Testis (tissue), 3 donors: ENCODE results near the gene RASSF3. TPM values are rescaled to one million over a fixed set of nuclear protein-coding genes. Genes with fewer than 3 reads are reported as not detected.

Source experiments
- DNase-seq: peaks from one replicate; pipeline ENCODE4 v3.0.0-alpha.2; 2019
- H3K27ac ChIP-seq, 2 donors: fragments of 200-600 bp; sonication (generic); one replicate each; pipeline ENCODE4 v1.5.1; 2019
- H3K27me3 ChIP-seq: fragments of 200-600 bp; sonication (generic); one replicate; pipeline ENCODE4 v1.5.1; 2019
- H3K36me3 ChIP-seq: fragments of 200-600 bp; sonication (generic); one replicate; pipeline ENCODE4 v1.5.1; 2017; ENCODE audit warnings: low read depth; ENCODE audit errors: missing control alignments
- H3K4me1 ChIP-seq: fragments of 200-600 bp; sonication (generic); one replicate; pipeline ENCODE4 v1.5.1; 2019
- H3K4me3 ChIP-seq, 2 donors: fragments of 200-600 bp; sonication (generic); one replicate each; pipeline ENCODE4 v1.5.1; 2017 to 2019
- H3K9me3 ChIP-seq: fragments of 200-600 bp; sonication (generic); one replicate; pipeline ENCODE4 v1.5.1; 2017
- CTCF ChIP-seq, 3 experiments: fragments of 450-650 bp in 2 of 3; fragments of 200-600 bp in 1 of 3; sonication (generic) in 1 of 3; IDR thresholded peaks; one replicate each; pipeline ENCODE4 v1.5.1; 2016 to 2019; ENCODE audit warnings: antibody characterized with exemption in 3 of 3, mild to moderate bottlenecking in 2 of 3, moderate library complexity in 1 of 3
- POLR2A ChIP-seq: fragments of 450-650 bp; IDR thresholded peaks from one replicate; pipeline ENCODE4 v1.6.1; 2017; ENCODE audit warnings: antibody characterized with exemption, mild to moderate bottlenecking, moderate library complexity
- WGBS, 2 donors: methylation state at CpG; one replicate each; pipeline ENCODE4 v1.1.5; 2018; 5-methylcytosine and 5-hydroxymethylcytosine counted together
- intact Hi-C: fragments of 100-400 bp; cut with DNase I; formaldehyde crosslinking; loops from one replicate; pipeline ENCODE4 v1.15.1; 2023; ENCODE audit warnings: low total_unique reads
- polyA plus RNA-seq: library from polyadenylated mRNA; stranded (reverse); fragments of 350-450 nt; fragmentation: Illumina TruSeq; extraction: RNeasy Lipid Tissue Mini Kit (QIAGEN cat#74804); gene quantifications from one replicate; pipeline ENCODE4 v1.2.3, GENCODE V29; 2014; ENCODE audit warnings: low read depth, low replicate concordance; ENCODE audit not compliant: insufficient read depth
- total RNA-seq, 2 donors: library from RNA; depleted of rRNA; stranded (reverse); fragments of >200 nt; gene quantifications; one replicate each; pipeline ENCODE4 v1.2.3, GENCODE V29; 2016

RASSF3 gene
- total and polyA plus RNA-seq, 3 donors from 2014 or later = 20.3 to 27.5 (median 26.4) TPM

- no peak overlapping the region for H3K4me3 ChIP-seq
- 74 to 76% methylated on average over 4 of the region's 4 CpGs for WGBS, 2 donors
- no peak overlapping the region for H3K27ac ChIP-seq
- intact Hi-C loops = no loop called here
- H3K9me3 ChIP-seq = no peaks in the 10 kb centered on the region
- H3K36me3 ChIP-seq = no peaks in the 10 kb centered on the region
- H3K27me3 ChIP-seq = no peaks in the 10 kb centered on the region
- H3K4me1 ChIP-seq = no peaks in the 10 kb centered on the region
- TF ChIP-seq CTCF (IDR thresholded peaks at IDR 0.05) (no peak), POLR2A (no peak)
- DNase-seq = no peak
Measured at GRCh38 chr12:64733857-64734256, 123.6 kb downstream of the RASSF3 start.

DNA sequence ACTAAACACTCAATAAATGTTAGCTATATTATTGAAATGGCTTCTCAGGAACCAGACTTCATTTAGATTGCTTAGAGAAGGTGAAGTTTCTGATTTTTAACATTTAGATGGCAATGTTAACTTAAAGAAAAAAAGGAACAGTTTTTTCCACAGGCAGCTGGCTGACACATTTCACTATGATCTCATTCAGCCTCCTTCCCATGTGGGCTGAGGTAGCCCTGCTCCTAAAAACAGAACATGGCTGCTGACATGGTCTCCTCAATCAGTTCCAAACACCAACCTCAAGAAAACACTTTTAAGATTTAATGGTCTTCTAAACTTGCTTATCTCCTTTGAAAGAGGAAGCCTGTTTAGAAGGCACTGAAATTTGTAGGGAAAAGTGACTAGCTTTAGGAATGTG, 125.1 kb downstream of the RASSF3 start:
- no peaks in the 10 kb centered on the region for H3K4me1 ChIP-seq
- intact Hi-C loops = no loop called here
- no peak overlapping the region for H3K4me3 ChIP-seq
- TF ChIP-seq CTCF (IDR thresholded peaks at IDR 0.05) = no peak
- TF ChIP-seq POLR2A = no peak
- no peak overlapping the region for H3K27ac ChIP-seq
- no peaks in the 10 kb centered on the region for H3K27me3 ChIP-seq
- DNase-seq = no peak
- no peaks in the 10 kb centered on the region for H3K36me3 ChIP-seq
- H3K9me3 ChIP-seq = no peaks in the 10 kb centered on the region

- TF ChIP-seq CTCF (IDR thresholded peaks at IDR 0.05) (no peak), POLR2A (no peak)
- Histone ChIP-seq H3K36me3 (no peaks in the 10 kb centered on the region), H3K9me3 (no peaks in the 10 kb centered on the region), H3K27me3 (no peaks in the 10 kb centered on the region), H3K4me1 (no peaks in the 10 kb centered on the region), H3K27ac (no peak overlapping the region), H3K4me3 (no peak overlapping the region)
- no peak for DNase-seq
- intact Hi-C loops = no loop called here
- WGBS, 2 donors = 70 to 73% methylated on average over 1 of the region's 1 CpG
Measured at GRCh38 chr12:64736771-64737170, 126.5 kb downstream of the RASSF3 start.

- no peaks in the 10 kb centered on the region for H3K9me3 ChIP-seq
- 79 to 87% methylated on average over 1 of the region's 1 CpG for WGBS, 2 donors
- intact Hi-C loops = no loop called here
- H3K4me1 ChIP-seq = no peaks in the 10 kb centered on the region
- DNase-seq = no peak
- H3K4me3 ChIP-seq = no peak overlapping the region
- H3K27me3 ChIP-seq = no peaks in the 10 kb centered on the region
- H3K27ac ChIP-seq = no peak overlapping the region
- TF ChIP-seq POLR2A (no peak), CTCF (IDR thresholded peaks at IDR 0.05) (no peak)
- no peaks in the 10 kb centered on the region for H3K36me3 ChIP-seq
Measured at GRCh38 chr12:64737539-64737938, 127.2 kb downstream of the RASSF3 start.

GRCh38 chr12:64739778-64740177, 129.5 kb downstream of the RASSF3 start:
- H3K9me3 ChIP-seq = no peaks in the 10 kb centered on the region
- intact Hi-C loops = no loop called here
- H3K27me3 ChIP-seq = no peaks in the 10 kb centered on the region
- H3K4me1 ChIP-seq = no peaks in the 10 kb centered on the region
- TF ChIP-seq CTCF (IDR thresholded peaks at IDR 0.05) (no peak), POLR2A (no peak)
- 78 to 80% methylated on average over 2 of the region's 2 CpGs for WGBS, 2 donors
- DNase-seq = no peak
- no peaks in the 10 kb centered on the region for H3K36me3 ChIP-seq
- peak overlapping the region in 1 of 2 donors; percentile 5 for H3K27ac ChIP-seq
- H3K4me3 ChIP-seq = no peak overlapping the region
